Testis (tissue), 3 donors: ENCODE data around the gene DYRK1A. TPM values are rescaled to one million over a fixed set of nuclear protein-coding genes. Genes with fewer than 3 reads are reported as not detected.

Experiments used
- DNase-seq: peaks from one replicate; pipeline ENCODE4 v3.0.0-alpha.2; 2019
- H3K27ac ChIP-seq, 2 donors: fragments of 200-600 bp; sonication (generic); one replicate each; pipeline ENCODE4 v1.5.1; 2019
- H3K27me3 ChIP-seq: fragments of 200-600 bp; sonication (generic); one replicate; pipeline ENCODE4 v1.5.1; 2019
- H3K36me3 ChIP-seq: fragments of 200-600 bp; sonication (generic); one replicate; pipeline ENCODE4 v1.5.1; 2017; ENCODE audit warnings: low read depth; ENCODE audit errors: missing control alignments
- H3K4me1 ChIP-seq: fragments of 200-600 bp; sonication (generic); one replicate; pipeline ENCODE4 v1.5.1; 2019
- H3K4me3 ChIP-seq, 2 donors: fragments of 200-600 bp; sonication (generic); one replicate each; pipeline ENCODE4 v1.5.1; 2017 to 2019
- H3K9me3 ChIP-seq: fragments of 200-600 bp; sonication (generic); one replicate; pipeline ENCODE4 v1.5.1; 2017
- CTCF ChIP-seq, 3 experiments: fragments of 450-650 bp in 2 of 3; fragments of 200-600 bp in 1 of 3; sonication (generic) in 1 of 3; IDR thresholded peaks; one replicate each; pipeline ENCODE4 v1.5.1; 2016 to 2019; ENCODE audit warnings: antibody characterized with exemption in 3 of 3, mild to moderate bottlenecking in 2 of 3, moderate library complexity in 1 of 3
- POLR2A ChIP-seq: fragments of 450-650 bp; IDR thresholded peaks from one replicate; pipeline ENCODE4 v1.6.1; 2017; ENCODE audit warnings: antibody characterized with exemption, mild to moderate bottlenecking, moderate library complexity
- WGBS, 2 donors: methylation state at CpG; one replicate each; pipeline ENCODE4 v1.1.5; 2018; 5-methylcytosine and 5-hydroxymethylcytosine counted together
- intact Hi-C: fragments of 100-400 bp; cut with DNase I; formaldehyde crosslinking; loops from one replicate; pipeline ENCODE4 v1.15.1; 2023; ENCODE audit warnings: low total_unique reads
- polyA plus RNA-seq: library from polyadenylated mRNA; stranded (reverse); fragments of 350-450 nt; fragmentation: Illumina TruSeq; extraction: RNeasy Lipid Tissue Mini Kit (QIAGEN cat#74804); gene quantifications from one replicate; pipeline ENCODE4 v1.2.3, GENCODE V29; 2014; ENCODE audit warnings: low read depth, low replicate concordance; ENCODE audit not compliant: insufficient read depth
- total RNA-seq, 2 donors: library from RNA; depleted of rRNA; stranded (reverse); fragments of >200 nt; gene quantifications; one replicate each; pipeline ENCODE4 v1.2.3, GENCODE V29; 2016

Gene DYRK1A
- total and polyA plus RNA-seq, 3 donors from 2014 or later: 68.6 to 166 (median 141) TPM

GRCh38 chr21:37367336-37367702, 746 bp downstream of the DYRK1A start:
- WGBS, 2 donors: 1% methylated on average over 27 of the region's 61 CpGs; no CpG with 5 or more reads in 1 of the 2 donors
- intact Hi-C loops: loop anchor here (2.0 kb wide), 1 partner anchor 101 kb away; the partner anchor contains the start of gene VPS26C
- H3K4me3 ChIP-seq: peak overlapping the region; percentile 96 to 99
- peak overlapping the region; percentile 100 for H3K27ac ChIP-seq
- H3K9me3 ChIP-seq: no peaks in the 10 kb centered on the region
- peaks cover 25% of the 10 kb centered on the region for H3K4me1 ChIP-seq
- TF ChIP-seq CTCF (IDR thresholded peaks at IDR 0.05): no peak
- no peak for DNase-seq
- H3K27me3 ChIP-seq: no peaks in the 10 kb centered on the region
- no peaks in the 10 kb centered on the region for H3K36me3 ChIP-seq

GRCh38 chr21:37367703-37368540, 1.3 kb downstream of the DYRK1A start:
- intact Hi-C loops: loop anchor here (2.0 kb wide), 1 partner anchor 101 kb away; the partner anchor contains the start of gene VPS26C
- 1 to 2% methylated on average over 29 to 63 of the region's 68 CpGs for whole genome bisulfite sequencing, 2 donors
- DNase-seq: peak; percentile 43
- H3K9me3 ChIP-seq: no peaks in the 10 kb centered on the region
- H3K27ac ChIP-seq: peak overlapping the region; percentile 97 to 100
- H3K36me3 ChIP-seq: no peaks in the 10 kb centered on the region
- no peak for TF ChIP-seq POLR2A
- TF ChIP-seq CTCF (IDR thresholded peaks at IDR 0.05): no peak
- no peaks in the 10 kb centered on the region for H3K27me3 ChIP-seq
- H3K4me3 ChIP-seq: peak overlapping the region; percentile 96 to 99
- H3K4me1 ChIP-seq: peaks cover 31% of the 10 kb centered on the region

GRCh38 chr21:37368541-37369279, 2.1 kb downstream of the DYRK1A start:
- Histone ChIP-seq H3K36me3 (no peaks in the 10 kb centered on the region), H3K27ac (peak overlapping the region; percentile 97 to 100), H3K4me1 (peaks cover 38% of the 10 kb centered on the region), H3K4me3 (peak overlapping the region; percentile 96 to 99), H3K9me3 (no peaks in the 10 kb centered on the region), H3K27me3 (no peaks in the 10 kb centered on the region)
- no peak for TF ChIP-seq CTCF (IDR thresholded peaks at IDR 0.05)
- TF ChIP-seq POLR2A: no peak
- DNase-seq: no peak
- WGBS, 2 donors: 7 to 8% methylated on average over 9 of the region's 9 CpGs
- intact Hi-C loops: no loop called here

GRCh38 chr21:37369307-37369854, 2.8 kb downstream of the DYRK1A start:
- Histone ChIP-seq H3K36me3 (no peaks in the 10 kb centered on the region), H3K4me1 (peaks cover 40% of the 10 kb centered on the region), H3K4me3 (peak overlapping the region; percentile 96 to 99), H3K27me3 (no peaks in the 10 kb centered on the region), H3K9me3 (no peaks in the 10 kb centered on the region), H3K27ac (peak overlapping the region; percentile 97 to 100)
- 20 to 24% methylated on average over 3 of the region's 3 CpGs for WGBS, 2 donors
- intact Hi-C loops: no loop called here
- no peak for TF ChIP-seq CTCF (IDR thresholded peaks at IDR 0.05)
- no peak for TF ChIP-seq POLR2A
- DNase-seq: no peak
